Tibial nerve (tissue), 3 donors: ENCODE results near the gene PHKB.

Experiments used
- CTCF ChIP-seq, 5 experiments: fragments of 200-600 bp in 3 of 5; fragments of 450-650 bp in 2 of 5; sonication (generic) in 3 of 5; IDR thresholded peaks; one replicate each; pipeline ENCODE4 v1.5.1; 2016 to 2019; ENCODE audit warnings: antibody characterized with exemption in 5 of 5, mild to moderate bottlenecking in 3 of 5, moderate library complexity in 2 of 5
- POLR2A ChIP-seq, 2 donors: fragments of 450-650 bp; IDR thresholded peaks; one replicate each; pipeline ENCODE4 v1.6.1; 2017; ENCODE audit warnings: antibody characterized with exemption in 2 of 2, mild to moderate bottlenecking in 2 of 2, moderate library complexity in 2 of 2

GRCh38 chr16:47600376-47600775 lies 139.2 kb downstream of the PHKB start:
- no peak for TF ChIP-seq CTCF (IDR thresholded peaks at IDR 0.05)
- TF ChIP-seq POLR2A (IDR thresholded peaks at IDR 0.05), result no peak
